Activated naive CD8-positive, alpha-beta T cell treated with anti-CD3 and anti-CD28 coated beads, Interleukin-2, amount 50 U/mL, for 24 hours (primary cell): ENCODE measurements around the gene GABARAPL1.

Experiments used
- ATAC-seq: fragments of 150-1000 bp; cut with Tn5 transposase; one replicate; pipeline ENCODE4 v1.10.0; 2021
- DNase-seq: peaks from one replicate; pipeline ENCODE4 v3.0.0; 2021
- H3K27ac Mint-ChIP-seq: one replicate; pipeline ENCODE4 v1.8.0; 2021; ENCODE audit warnings: mild to moderate bottlenecking, mixed read lengths
- H3K27me3 Mint-ChIP-seq: one replicate; pipeline ENCODE4 v1.8.0; 2021; ENCODE audit warnings: mixed read lengths
- H3K36me3 Mint-ChIP-seq: one replicate; pipeline ENCODE4 v1.8.0; 2021; ENCODE audit warnings: low read depth, mixed read lengths
- H3K4me1 Mint-ChIP-seq: one replicate; pipeline ENCODE4 v1.8.0; 2021; ENCODE audit warnings: mixed read lengths
- H3K4me3 Mint-ChIP-seq: one replicate; pipeline ENCODE4 v1.8.0; 2021; ENCODE audit warnings: mild to moderate bottlenecking, moderate library complexity, mixed read lengths
- H3K9me3 Mint-ChIP-seq: one replicate; pipeline ENCODE4 v1.8.0; 2021; ENCODE audit warnings: mixed read lengths

The GABARAPL1 gene

GRCh38 chr12:10212739-10213131, at the start of gene GABARAPL1:
TSS of gene GABARAPL1 (plus strand) at chr12:10212877. CDS start at chr12:10213130, 253 bp downstream.
- Mint-ChIP-seq H3K4me3 (peak within 1 kb of the TSS; percentile 84), H3K9me3 (no peaks in the 10 kb centered on the region), H3K4me1 (peaks cover 34% of the 10 kb centered on the region), H3K27me3 (peaks cover 3% of the 10 kb centered on the region), H3K27ac (peak within 1 kb of the TSS; percentile 90), H3K36me3 (no peaks in the 10 kb centered on the region)
- DNase-seq (peak; percentile 79), ATAC-seq (peak; percentile 64)

GRCh38 chr12:10163084-10163483, 49.6 kb upstream of the GABARAPL1 start:
- H3K4me1 Mint-ChIP-seq = no peaks in the 10 kb centered on the region
- H3K9me3 Mint-ChIP-seq = no peaks in the 10 kb centered on the region
- no peak for DNase-seq
- no peak overlapping the region for H3K27ac Mint-ChIP-seq
- ATAC-seq = no peak
- H3K27me3 Mint-ChIP-seq = no peaks in the 10 kb centered on the region
- no peaks in the 10 kb centered on the region for H3K36me3 Mint-ChIP-seq
- no peak overlapping the region for H3K4me3 Mint-ChIP-seq

- Mint-ChIP-seq H3K4me3 (no peak overlapping the region), H3K36me3 (no peaks in the 10 kb centered on the region), H3K4me1 (no peaks in the 10 kb centered on the region), H3K27me3 (no peaks in the 10 kb centered on the region), H3K27ac (no peak overlapping the region), H3K9me3 (no peaks in the 10 kb centered on the region)
- ATAC-seq (no peak), DNase-seq (no peak)
Observed at GRCh38 chr12:10165421-10165820, 47.3 kb upstream of the GABARAPL1 start.

GRCh38 chr12:10167599-10167998, 45.1 kb upstream of the GABARAPL1 start:
- H3K4me3 Mint-ChIP-seq = no peak overlapping the region
- no peak overlapping the region for H3K27ac Mint-ChIP-seq
- no peaks in the 10 kb centered on the region for H3K27me3 Mint-ChIP-seq
- ATAC-seq (no peak), DNase-seq (no peak)
- no peaks in the 10 kb centered on the region for H3K36me3 Mint-ChIP-seq
- no peaks in the 10 kb centered on the region for H3K4me1 Mint-ChIP-seq
- H3K9me3 Mint-ChIP-seq = no peaks in the 10 kb centered on the region

- Mint-ChIP-seq H3K4me3 (no peak overlapping the region), H3K36me3 (no peaks in the 10 kb centered on the region), H3K9me3 (no peaks in the 10 kb centered on the region), H3K4me1 (no peaks in the 10 kb centered on the region), H3K27ac (no peak overlapping the region), H3K27me3 (peaks cover 5% of the 10 kb centered on the region)
- no peak for DNase-seq
- no peak for ATAC-seq
Observed at GRCh38 chr12:10169104-10169503, 43.6 kb upstream of the GABARAPL1 start.

- Mint-ChIP-seq H3K4me1 (no peaks in the 10 kb centered on the region), H3K36me3 (no peaks in the 10 kb centered on the region), H3K9me3 (no peaks in the 10 kb centered on the region), H3K27me3 (peaks cover 7% of the 10 kb centered on the region), H3K27ac (no peak overlapping the region), H3K4me3 (no peak overlapping the region)
- DNase-seq (no peak), ATAC-seq (no peak)
Observed at GRCh38 chr12:10170216-10170615, 42.5 kb upstream of the GABARAPL1 start.

GRCh38 chr12:10171973-10172728, 40.5 kb upstream of the GABARAPL1 start, which contains the start of gene OLR1:
TSS of gene OLR1 (minus strand) at chr12:10172132. CDS start at chr12:10172077, 55 bp downstream.
- DNase-seq = no peak
- no peak for ATAC-seq
- Mint-ChIP-seq H3K4me1 (no peaks in the 10 kb centered on the region), H3K27ac (no peak within 1 kb of the TSS), H3K9me3 (no peaks in the 10 kb centered on the region), H3K27me3 (peaks cover 7% of the 10 kb centered on the region), H3K4me3 (no peak within 1 kb of the TSS), H3K36me3 (no peaks in the 10 kb centered on the region)

- Mint-ChIP-seq H3K27me3 (peaks cover 15% of the 10 kb centered on the region), H3K4me3 (no peak overlapping the region), H3K27ac (no peak overlapping the region), H3K4me1 (no peaks in the 10 kb centered on the region), H3K36me3 (no peaks in the 10 kb centered on the region), H3K9me3 (no peaks in the 10 kb centered on the region)
- DNase-seq (no peak), ATAC-seq (no peak)
Observed at GRCh38 chr12:10174986-10175614, 37.6 kb upstream of the GABARAPL1 start.

GRCh38 chr12:10175846-10176636, 36.6 kb upstream of the GABARAPL1 start:
- Mint-ChIP-seq H3K9me3 (no peaks in the 10 kb centered on the region), H3K4me1 (no peaks in the 10 kb centered on the region), H3K27me3 (peaks cover 15% of the 10 kb centered on the region), H3K27ac (no peak overlapping the region), H3K4me3 (no peak overlapping the region), H3K36me3 (no peaks in the 10 kb centered on the region)
- no peak for ATAC-seq
- no peak for DNase-seq

- H3K27me3 Mint-ChIP-seq = peaks cover 14% of the 10 kb centered on the region
- no peak within 1 kb of the TSS for H3K27ac Mint-ChIP-seq
- ATAC-seq (no peak), DNase-seq (no peak)
- H3K36me3 Mint-ChIP-seq = no peaks in the 10 kb centered on the region
- H3K4me3 Mint-ChIP-seq = no peak within 1 kb of the TSS
- peaks cover 5% of the 10 kb centered on the region for H3K4me1 Mint-ChIP-seq
- H3K9me3 Mint-ChIP-seq = no peaks in the 10 kb centered on the region
Observed at GRCh38 chr12:10178821-10179220, 33.9 kb upstream of the GABARAPL1 start, which contains the start of gene TMEM52B. TSS of gene TMEM52B (plus strand) at chr12:10179032. CDS start at chr12:10179575, 543 bp downstream.

- Mint-ChIP-seq H3K4me3 (no peak overlapping the region), H3K9me3 (no peaks in the 10 kb centered on the region), H3K27ac (no peak overlapping the region), H3K36me3 (no peaks in the 10 kb centered on the region), H3K27me3 (peaks cover 11% of the 10 kb centered on the region), H3K4me1 (peaks cover 5% of the 10 kb centered on the region)
- DNase-seq = no peak
- no peak for ATAC-seq
Observed at GRCh38 chr12:10179776-10180181, 32.9 kb upstream of the GABARAPL1 start.

- no peak overlapping the region for H3K27ac Mint-ChIP-seq
- peaks cover 5% of the 10 kb centered on the region for H3K4me1 Mint-ChIP-seq
- H3K36me3 Mint-ChIP-seq = no peaks in the 10 kb centered on the region
- no peak overlapping the region for H3K4me3 Mint-ChIP-seq
- no peaks in the 10 kb centered on the region for H3K9me3 Mint-ChIP-seq
- DNase-seq (no peak), ATAC-seq (no peak)
- peaks cover 22% of the 10 kb centered on the region for H3K27me3 Mint-ChIP-seq
Observed at GRCh38 chr12:10182354-10183049, 30.2 kb upstream of the GABARAPL1 start.

- DNase-seq (no peak), ATAC-seq (no peak)
- peaks cover 5% of the 10 kb centered on the region for H3K4me1 Mint-ChIP-seq
- no peaks in the 10 kb centered on the region for H3K36me3 Mint-ChIP-seq
- no peak overlapping the region for H3K27ac Mint-ChIP-seq
- no peaks in the 10 kb centered on the region for H3K9me3 Mint-ChIP-seq
- H3K27me3 Mint-ChIP-seq = peaks cover 16% of the 10 kb centered on the region
- H3K4me3 Mint-ChIP-seq = no peak overlapping the region
Observed at GRCh38 chr12:10184261-10184843, 28.3 kb upstream of the GABARAPL1 start.

- Mint-ChIP-seq H3K27ac (no peak overlapping the region), H3K4me3 (no peak overlapping the region), H3K27me3 (peaks cover 20% of the 10 kb centered on the region), H3K36me3 (no peaks in the 10 kb centered on the region), H3K4me1 (peaks cover 5% of the 10 kb centered on the region), H3K9me3 (no peaks in the 10 kb centered on the region)
- ATAC-seq (no peak), DNase-seq (no peak)
Observed at GRCh38 chr12:10186299-10186698, 26.4 kb upstream of the GABARAPL1 start.
